Psoas muscle (tissue), 8 donors: ENCODE data around the gene DRC1. TPM values are rescaled to one million over a fixed set of nuclear protein-coding genes. Genes with fewer than 3 reads are reported as not detected.

Source experiments
- ATAC-seq, 4 donors: fragments of 200-7000 bp; cut with Tn5 transposase; one replicate each; pipeline ENCODE4 v1.9.1; 2020; ENCODE audit warnings: moderate library complexity in 3 of 4, mild to moderate bottlenecking in 2 of 4
- DNase-seq, 2 donors: peaks; one replicate each; pipeline ENCODE4 v3.0.0-alpha.2; 2020
- H3K27ac ChIP-seq: fragments of 200-600 bp; one replicate; pipeline ENCODE4 v1.8.0; 2022
- H3K27me3 ChIP-seq, 3 donors: fragments of 200-600 bp in 1 of 3; one replicate each; pipeline versions ENCODE4 v1.6.1 to v1.8.0; 2013 to 2022; ENCODE audit warnings: low read length in 2 of 3, mild to moderate bottlenecking in 2 of 3, moderate library complexity in 1 of 3; ENCODE audit not compliant: insufficient read depth in 3 of 3
- H3K36me3 ChIP-seq, 2 donors: fragments of 200-600 bp in 1 of 2; one replicate each; pipeline versions ENCODE4 v1.6.1 to v1.8.0; 2013 to 2022; ENCODE audit warnings: low read depth in 1 of 2, mild to moderate bottlenecking in 1 of 2, moderate library complexity in 1 of 2; ENCODE audit not compliant: insufficient read depth in 1 of 2
- H3K4me1 ChIP-seq: fragments of 200-600 bp; one replicate; pipeline ENCODE4 v1.8.0; 2022
- H3K4me3 ChIP-seq: fragments of 200-600 bp; one replicate; pipeline ENCODE4 v1.8.0; 2022; ENCODE audit warnings: mild to moderate bottlenecking
- H3K9me3 ChIP-seq: fragments of 200-600 bp; one replicate; pipeline ENCODE4 v1.8.0; 2022
- WGBS, 3 donors: extraction: QIAGEN DNeasy Blood & Tissue Kit; methylation state at CpG; one replicate each; pipeline versions ENCODE4 v1.1.6 to v1.1.7; 2013; 5-methylcytosine and 5-hydroxymethylcytosine counted together
- intact Hi-C, 2 donors: fragments of 100-400 bp; cut with DNase I; formaldehyde crosslinking; loops; one replicate each; pipeline versions ENCODE4 v1.11.0 to v1.14.2; 2022
- polyA plus RNA-seq, 3 donors: library from polyadenylated mRNA; stranded (reverse); fragments of 200-250 nt; gene quantifications; one replicate each; pipeline ENCODE4 v1.2.3, GENCODE V29; 2013
- total RNA-seq, 4 donors: library from RNA; stranded (reverse); fragmentation: NEBNext Ultra II Directional in 2 of 4; extraction: Animal tissue kit (Norgen Biotek cat#: 25700) in 2 of 4; gene quantifications; one replicate each; pipeline versions ENCODE4 v1.2.1 to v1.2.4, GENCODE V29; 2021 to 2023
- TF ChIP-seq, protein P1 (sequence below): fragments of 200-600 bp; IDR thresholded peaks from one replicate; pipeline ENCODE4 v1.8.0; 2022; ENCODE audit warnings: antibody characterized with exemption
- donor health status: healthy with polysubstance abuse.
- donor health status: DM: no; HTN: no; CAD: no; lungs with moderate emphysema.
- donor health status: Bipolar disorder and iron deficiency.
- donor health status: healthy.
- donor health status: DM: yes; HTN: yes; CAD: no.
- donor health status: DM: no; HTN: no; CAD: no.
- donor health status: DM: no; HTN: no; CAD: no.
- donor health status: DM: yes; HTN: yes; CAD: no.

DRC1 gene
- total and polyA plus RNA-seq, 7 donors = 0.04 to 0.15 (median 0.08) TPM; not detected in 3

DNA sequence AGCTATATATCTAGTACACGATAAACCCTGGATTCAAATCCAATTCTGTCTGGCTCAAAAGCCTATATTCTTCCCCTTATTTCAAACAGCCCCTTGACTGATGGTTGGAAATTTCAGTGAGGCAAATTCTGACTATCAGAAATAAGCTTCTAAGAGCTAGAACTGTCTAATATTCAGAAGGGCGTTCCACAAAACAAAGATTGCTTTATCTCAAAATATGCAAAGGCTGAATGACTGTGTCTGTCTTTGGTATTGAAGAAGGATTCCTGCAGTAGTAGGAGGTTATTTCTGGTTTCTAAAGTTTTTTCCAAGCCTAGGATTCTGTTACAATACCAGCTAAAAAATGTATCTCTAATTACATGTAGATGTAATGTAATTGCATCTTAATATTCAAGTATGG lies 31.1 kb downstream of the DRC1 start:
- 28 to 36% (median 36%) methylated on average over 2 of the region's 2 CpGs for WGBS, 3 donors

DNA sequence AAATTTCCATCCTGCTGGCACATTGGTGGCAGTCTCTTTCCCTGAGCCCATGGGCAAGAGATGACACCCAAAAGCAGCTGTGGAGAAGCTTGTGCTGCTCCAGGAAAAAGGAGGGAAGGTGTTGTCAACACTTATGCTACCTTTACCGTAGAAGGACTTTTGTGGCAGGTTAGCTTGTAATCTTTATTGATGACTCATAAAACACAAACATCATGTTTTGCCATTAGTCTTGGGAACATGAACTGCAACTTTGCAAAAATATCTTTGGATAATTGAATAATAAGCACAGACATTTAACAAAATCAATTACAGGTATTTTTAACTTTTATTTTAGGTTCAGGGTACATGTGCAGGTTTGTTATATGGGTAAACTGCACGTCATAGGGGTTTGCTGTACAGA lies 33.4 kb downstream of the DRC1 start:
- TF ChIP-seq, protein P1, sequence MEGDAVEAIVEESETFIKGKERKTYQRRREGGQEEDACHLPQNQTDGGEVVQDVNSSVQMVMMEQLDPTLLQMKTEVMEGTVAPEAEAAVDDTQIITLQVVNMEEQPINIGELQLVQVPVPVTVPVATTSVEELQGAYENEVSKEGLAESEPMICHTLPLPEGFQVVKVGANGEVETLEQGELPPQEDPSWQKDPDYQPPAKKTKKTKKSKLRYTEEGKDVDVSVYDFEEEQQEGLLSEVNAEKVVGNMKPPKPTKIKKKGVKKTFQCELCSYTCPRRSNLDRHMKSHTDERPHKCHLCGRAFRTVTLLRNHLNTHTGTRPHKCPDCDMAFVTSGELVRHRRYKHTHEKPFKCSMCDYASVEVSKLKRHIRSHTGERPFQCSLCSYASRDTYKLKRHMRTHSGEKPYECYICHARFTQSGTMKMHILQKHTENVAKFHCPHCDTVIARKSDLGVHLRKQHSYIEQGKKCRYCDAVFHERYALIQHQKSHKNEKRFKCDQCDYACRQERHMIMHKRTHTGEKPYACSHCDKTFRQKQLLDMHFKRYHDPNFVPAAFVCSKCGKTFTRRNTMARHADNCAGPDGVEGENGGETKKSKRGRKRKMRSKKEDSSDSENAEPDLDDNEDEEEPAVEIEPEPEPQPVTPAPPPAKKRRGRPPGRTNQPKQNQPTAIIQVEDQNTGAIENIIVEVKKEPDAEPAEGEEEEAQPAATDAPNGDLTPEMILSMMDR = no peak
- no peak overlapping the region for H3K4me3 ChIP-seq
- DNase-seq (no peak), ATAC-seq (no peak)
- no peaks in the 10 kb centered on the region for H3K9me3 ChIP-seq
- intact Hi-C loops = no loop called here
- no peaks in the 10 kb centered on the region for H3K36me3 ChIP-seq
- H3K4me1 ChIP-seq = no peaks in the 10 kb centered on the region
- H3K27me3 ChIP-seq = no peaks in the 10 kb centered on the region
- H3K27ac ChIP-seq = no peak overlapping the region
- 90 to 92% (median 91%) methylated on average over 2 of the region's 2 CpGs for WGBS, 3 donors

More for the DNA sequence above, 31.1 kb downstream of the DRC1 start:
- TF ChIP-seq, protein P1 = no peak
- intact Hi-C loops = no loop called here
- Histone ChIP-seq H3K27me3 (no peaks in the 10 kb centered on the region), H3K27ac (no peak overlapping the region), H3K4me3 (no peak overlapping the region), H3K4me1 (no peaks in the 10 kb centered on the region), H3K36me3 (no peaks in the 10 kb centered on the region), H3K9me3 (no peaks in the 10 kb centered on the region)
- DNase-seq = no peak
- ATAC-seq = no peak

DNA sequence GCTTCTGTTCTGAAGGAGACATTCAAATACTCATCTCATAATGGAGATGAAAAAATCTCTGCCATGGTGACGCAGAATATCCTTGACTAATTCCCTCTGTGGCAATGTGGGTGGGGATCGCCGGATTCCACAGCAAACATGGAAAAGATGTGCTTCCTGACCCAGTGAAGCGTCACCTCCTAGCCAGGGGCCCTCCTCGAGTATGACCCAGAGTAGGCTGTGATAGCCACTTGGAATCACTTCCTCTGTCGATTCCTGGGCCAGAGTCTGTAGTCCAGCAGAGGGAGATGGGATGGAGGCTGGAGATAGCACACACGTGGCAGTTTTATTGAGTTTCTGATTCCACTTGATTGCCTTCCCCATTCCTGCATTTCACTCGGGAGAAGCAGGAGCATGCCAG lies 36.8 kb downstream of the DRC1 start:
- no peak for DNase-seq
- H3K27ac ChIP-seq = no peak overlapping the region
- H3K9me3 ChIP-seq = no peaks in the 10 kb centered on the region
- H3K4me1 ChIP-seq = no peaks in the 10 kb centered on the region
- no peak overlapping the region for H3K4me3 ChIP-seq
- intact Hi-C loops = no loop called here
- TF ChIP-seq, protein P1 = no peak
- no peak for ATAC-seq
- H3K36me3 ChIP-seq = no peaks in the 10 kb centered on the region
- 36 to 50% (median 41%) methylated on average over 8 of the region's 8 CpGs for WGBS, 3 donors
- no peaks in the 10 kb centered on the region for H3K27me3 ChIP-seq

DNA sequence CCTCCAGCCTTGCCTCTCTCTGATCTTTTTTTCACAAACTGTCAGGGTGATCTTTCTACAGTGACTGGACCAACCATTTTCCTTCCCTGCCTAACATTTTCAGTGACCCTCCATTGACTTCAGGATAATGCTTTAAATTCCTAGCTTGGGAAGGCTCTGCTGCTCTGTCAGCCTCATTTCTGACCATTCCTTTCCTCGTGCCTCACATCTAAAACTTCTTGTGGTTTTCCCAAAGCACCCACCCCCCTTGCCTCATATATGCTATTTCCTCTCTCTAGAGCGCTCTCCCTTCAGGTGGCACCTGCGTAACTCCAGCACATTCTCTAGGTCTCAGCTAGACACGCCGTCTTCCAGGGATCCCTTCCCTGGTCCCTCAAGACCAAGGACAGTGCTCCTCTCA lies 37.2 kb downstream of the DRC1 start:
- TF ChIP-seq, protein P1 = no peak
- Histone ChIP-seq H3K27me3 (no peaks in the 10 kb centered on the region), H3K9me3 (no peaks in the 10 kb centered on the region), H3K4me3 (no peak overlapping the region), H3K27ac (no peak overlapping the region), H3K36me3 (no peaks in the 10 kb centered on the region), H3K4me1 (no peaks in the 10 kb centered on the region)
- 84 to 89% (median 85%) methylated on average over 5 of the region's 5 CpGs for WGBS, 3 donors
- ATAC-seq (no peak), DNase-seq (no peak)
- intact Hi-C loops = no loop called here

DNA sequence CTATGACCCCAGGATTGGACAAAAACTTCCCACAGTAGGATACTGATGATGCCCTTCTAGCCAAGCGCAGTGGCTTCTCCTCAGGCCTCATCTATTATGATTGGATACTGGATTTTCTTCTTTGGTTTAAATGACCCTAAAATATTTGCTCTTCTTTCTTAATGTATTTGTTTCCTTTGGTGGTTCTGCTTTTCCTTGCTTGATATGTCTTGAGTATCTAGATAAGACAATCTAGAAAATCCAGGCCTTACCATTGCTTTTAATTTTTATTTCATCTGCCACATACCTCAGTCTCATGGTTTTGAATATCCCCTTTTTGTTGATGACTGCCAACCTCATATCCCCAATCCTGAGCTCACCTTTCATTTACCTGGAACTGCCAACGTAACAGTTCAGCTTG lies 40.6 kb downstream of the DRC1 start:
- DNase-seq (no peak), ATAC-seq (no peak)
- 86 to 95% (median 88%) methylated on average over 2 of the region's 2 CpGs for WGBS, 3 donors
- H3K27me3 ChIP-seq = no peaks in the 10 kb centered on the region
- H3K36me3 ChIP-seq = no peaks in the 10 kb centered on the region
- H3K4me1 ChIP-seq = no peaks in the 10 kb centered on the region
- no peak overlapping the region for H3K4me3 ChIP-seq
- TF ChIP-seq, protein P1 = no peak
- no peaks in the 10 kb centered on the region for H3K9me3 ChIP-seq
- no peak overlapping the region for H3K27ac ChIP-seq
- intact Hi-C loops = no loop called here
